Left lung (tissue), 10 donors: ENCODE measurements around the gene NDUFS7. TPM values are rescaled to one million over a fixed set of nuclear protein-coding genes. Genes with fewer than 3 reads are reported as not detected.
A peak's percentile ranks its signal among the peaks of the same experiment; 100 is the strongest.

Experiments used
- ATAC-seq: fragments of 200-7000 bp; cut with Tn5 transposase; one replicate; pipeline ENCODE4 v1.9.1; 2020; ENCODE audit warnings: moderate library complexity
- DNase-seq, 4 donors: peaks; one replicate each; pipeline ENCODE4 v3.0.0-alpha.2; 2013 to 2020
- H3K27ac ChIP-seq, 2 donors: fragments of 200-600 bp; sonication (generic) in 1 of 2; one replicate each; pipeline versions ENCODE4 v1.5.0 to v1.8.0; 2020 to 2021
- H3K27me3 ChIP-seq, 2 donors: fragments of 200-600 bp; sonication (generic) in 1 of 2; one replicate each; pipeline versions ENCODE4 v1.5.0 to v1.8.0; 2020 to 2021
- H3K36me3 ChIP-seq, 2 donors: fragments of 200-600 bp; sonication (generic) in 1 of 2; one replicate each; pipeline versions ENCODE4 v1.5.0 to v1.8.0; 2020 to 2021
- H3K4me1 ChIP-seq, 2 donors: fragments of 200-600 bp; one replicate each; pipeline ENCODE4 v1.8.0; 2021
- H3K4me3 ChIP-seq, 2 donors: fragments of 200-600 bp; sonication (generic) in 1 of 2; one replicate each; pipeline versions ENCODE4 v1.5.0 to v1.8.0; 2020 to 2021; ENCODE audit warnings: mild to moderate bottlenecking in 1 of 2
- H3K9me3 ChIP-seq, 2 donors: fragments of 200-600 bp; sonication (generic) in 1 of 2; one replicate each; pipeline versions ENCODE4 v1.5.0 to v1.8.0; 2020 to 2021
- intact Hi-C, 2 donors: fragments of 100-400 bp; cut with DNase I; formaldehyde crosslinking; loops; one replicate each; pipeline versions ENCODE4 v1.11.2 to v1.14.2; 2022
- polyA plus RNA-seq, 6 donors: library from polyadenylated mRNA; unstranded; fragments of 120-200 nt; gene quantifications; one replicate each; pipeline ENCODE4 v1.2.1, GENCODE V29; 2013; ENCODE audit not compliant: insufficient read length in 6 of 6
- total RNA-seq, 2 donors: library from RNA; stranded (reverse); fragmentation: NEBNext Ultra II Directional; extraction: Animal tissue kit (Norgen Biotek cat#: 25700); gene quantifications; one replicate each; pipeline ENCODE4 v1.2.1, GENCODE V29; 2021
- TF ChIP-seq, protein P1 (sequence below), 2 donors: fragments of 200-600 bp; sonication (generic) in 1 of 2; IDR thresholded peaks; one replicate each; pipeline versions ENCODE4 v1.5.0 to v1.8.0; 2021; ENCODE audit warnings: antibody characterized with exemption in 2 of 2
- donor health status: DM: no; HTN: yes; CAD: no.
- donor health status: DM: no; HTN: no; CAD: no.

NDUFS7 gene
- total and polyA plus RNA-seq, 8 donors: 30.3 to 85.4 (median 42.0) TPM

DNA sequence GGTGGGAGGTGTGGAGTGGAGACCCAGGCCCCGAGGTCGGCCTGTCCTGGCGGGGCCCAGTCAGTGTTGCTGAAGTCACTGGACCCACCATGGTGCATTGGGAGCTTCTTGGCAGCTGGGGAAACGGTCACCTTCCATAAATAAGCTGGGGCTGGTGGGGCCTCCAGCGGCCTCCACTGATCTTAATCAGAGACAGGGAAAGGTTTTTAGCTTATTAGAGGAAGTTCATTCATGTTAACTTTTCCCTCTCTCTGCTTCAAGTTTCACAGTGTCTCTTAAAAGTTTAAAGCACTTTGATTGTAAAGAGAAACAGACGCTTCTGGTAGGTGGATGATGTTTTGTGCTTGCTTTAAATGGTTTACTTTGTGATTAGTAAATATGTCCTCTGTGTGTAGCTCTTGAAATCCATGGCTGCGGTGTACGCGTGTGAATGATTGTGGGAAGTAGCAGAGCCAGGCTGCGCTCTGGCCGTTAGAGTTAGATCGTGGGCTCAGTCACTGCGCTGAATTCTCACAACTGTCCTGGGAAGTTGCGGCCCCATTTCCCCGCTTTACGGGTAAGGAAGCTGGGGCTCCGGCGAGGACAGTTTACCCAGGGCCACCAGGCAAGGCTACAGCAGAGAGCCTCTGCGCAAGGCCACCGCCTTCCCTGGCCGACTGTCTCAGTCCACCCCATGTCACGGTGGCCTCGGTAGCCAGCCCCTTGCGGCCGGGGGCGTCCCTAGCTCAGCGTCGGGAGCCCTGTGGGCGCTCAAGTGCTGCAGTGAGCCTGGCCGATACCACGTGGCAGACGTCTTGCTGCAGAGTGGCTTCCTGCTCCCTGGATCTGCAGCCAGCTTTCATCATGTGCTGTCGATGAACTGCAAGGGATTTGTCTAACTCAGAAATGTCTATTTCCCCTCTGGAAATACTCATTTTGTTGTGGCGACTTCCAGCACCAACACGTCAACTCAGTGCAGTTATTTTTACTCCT lies 16.5 kb upstream of the NDUFS7 start:
- H3K36me3 ChIP-seq: peaks cover 0 to 85% of the 10 kb centered on the region in 2 donors
- peak in 1 of 4 donors; percentile 33 for DNase-seq
- H3K4me3 ChIP-seq: no peak overlapping the region
- no peak overlapping the region for H3K27ac ChIP-seq
- TF ChIP-seq, protein P1, sequence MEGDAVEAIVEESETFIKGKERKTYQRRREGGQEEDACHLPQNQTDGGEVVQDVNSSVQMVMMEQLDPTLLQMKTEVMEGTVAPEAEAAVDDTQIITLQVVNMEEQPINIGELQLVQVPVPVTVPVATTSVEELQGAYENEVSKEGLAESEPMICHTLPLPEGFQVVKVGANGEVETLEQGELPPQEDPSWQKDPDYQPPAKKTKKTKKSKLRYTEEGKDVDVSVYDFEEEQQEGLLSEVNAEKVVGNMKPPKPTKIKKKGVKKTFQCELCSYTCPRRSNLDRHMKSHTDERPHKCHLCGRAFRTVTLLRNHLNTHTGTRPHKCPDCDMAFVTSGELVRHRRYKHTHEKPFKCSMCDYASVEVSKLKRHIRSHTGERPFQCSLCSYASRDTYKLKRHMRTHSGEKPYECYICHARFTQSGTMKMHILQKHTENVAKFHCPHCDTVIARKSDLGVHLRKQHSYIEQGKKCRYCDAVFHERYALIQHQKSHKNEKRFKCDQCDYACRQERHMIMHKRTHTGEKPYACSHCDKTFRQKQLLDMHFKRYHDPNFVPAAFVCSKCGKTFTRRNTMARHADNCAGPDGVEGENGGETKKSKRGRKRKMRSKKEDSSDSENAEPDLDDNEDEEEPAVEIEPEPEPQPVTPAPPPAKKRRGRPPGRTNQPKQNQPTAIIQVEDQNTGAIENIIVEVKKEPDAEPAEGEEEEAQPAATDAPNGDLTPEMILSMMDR (IDR thresholded peaks at IDR 0.05): no peak
- ATAC-seq: peak; percentile 31
- peaks cover 0 to 32% of the 10 kb centered on the region in 2 donors for H3K4me1 ChIP-seq
- intact Hi-C loops: no loop called here
- no peaks in the 10 kb centered on the region for H3K27me3 ChIP-seq
- no peaks in the 10 kb centered on the region for H3K9me3 ChIP-seq

DNA sequence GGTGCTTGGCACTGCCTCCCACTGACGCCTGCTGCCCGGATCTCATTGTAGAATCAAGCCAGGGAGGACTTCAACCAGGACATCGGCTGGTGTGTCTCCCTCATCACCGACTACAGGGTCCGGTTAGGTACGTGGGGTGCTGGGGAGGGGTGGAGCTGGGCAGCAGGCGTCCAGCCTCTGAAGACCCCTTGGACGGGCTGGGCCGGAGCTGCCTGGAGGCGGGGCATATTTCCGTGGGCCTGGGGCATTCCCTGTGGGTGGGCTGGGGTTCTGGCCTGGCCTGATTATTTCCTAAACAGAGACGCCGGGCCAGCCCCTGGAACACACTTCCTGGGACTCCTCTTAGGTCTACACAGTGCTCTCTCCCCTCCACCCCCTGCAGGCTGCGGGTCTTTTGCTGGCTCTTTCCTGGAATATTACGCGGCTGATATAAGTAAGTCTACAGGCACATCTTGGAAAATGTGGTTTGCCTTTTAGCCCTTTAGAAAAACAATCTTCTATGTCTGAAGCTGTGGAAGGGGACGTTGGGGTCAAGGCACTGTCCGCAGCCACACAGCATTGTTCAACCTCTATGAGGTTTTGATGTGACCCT lies 14.4 kb upstream of the NDUFS7 start:
- no peaks in the 10 kb centered on the region for H3K27me3 ChIP-seq
- DNase-seq: peak in 1 of 4 donors; percentile 64
- intact Hi-C loops: no loop called here
- H3K4me1 ChIP-seq: peaks cover 0 to 13% of the 10 kb centered on the region in 2 donors
- H3K4me3 ChIP-seq: no peak overlapping the region
- H3K9me3 ChIP-seq: no peaks in the 10 kb centered on the region
- H3K27ac ChIP-seq: no peak overlapping the region
- no peak for ATAC-seq
- peaks cover 0 to 89% of the 10 kb centered on the region in 2 donors for H3K36me3 ChIP-seq
- TF ChIP-seq, protein P1 (IDR thresholded peaks at IDR 0.05): no peak

DNA sequence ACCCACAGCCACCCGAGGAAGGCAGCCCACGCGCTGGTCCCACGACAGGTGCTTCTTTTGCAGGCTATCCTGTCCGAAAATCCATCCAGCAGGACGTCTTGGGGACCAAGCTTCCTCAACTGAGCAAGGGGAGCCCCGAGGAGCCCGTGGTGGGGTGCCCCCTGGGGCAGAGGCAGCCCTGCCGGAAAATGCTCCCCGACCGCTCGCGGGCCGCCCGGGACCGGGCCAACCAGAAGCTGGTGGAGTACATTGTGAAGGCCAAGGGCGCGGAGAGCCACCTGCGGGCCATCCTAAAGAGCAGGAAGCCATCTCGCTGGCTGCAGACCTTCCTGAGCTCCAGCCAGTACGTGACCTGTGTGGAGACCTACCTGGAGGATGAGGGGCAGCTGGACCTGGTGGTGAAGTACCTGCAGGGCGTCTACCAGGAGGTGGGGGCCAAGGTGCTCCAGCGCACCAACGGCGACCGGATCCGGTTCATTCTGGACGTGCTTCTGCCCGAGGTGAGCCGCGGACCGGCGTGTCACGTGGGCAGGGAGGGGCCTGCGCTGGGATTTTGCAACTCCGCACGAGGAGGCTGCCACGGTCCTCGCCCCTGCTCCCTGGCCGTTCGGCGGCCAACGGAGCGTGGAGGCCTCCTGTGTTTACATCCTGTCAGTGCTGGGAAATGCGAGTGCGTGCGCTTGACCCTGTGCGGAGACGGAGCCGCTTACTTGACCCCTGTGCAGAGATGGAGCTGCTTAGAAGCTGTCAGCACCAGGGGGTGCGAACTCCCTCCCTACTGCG lies 12.9 kb upstream of the NDUFS7 start:
- Histone ChIP-seq H3K9me3 (no peaks in the 10 kb centered on the region), H3K36me3 (peaks cover 0 to 80% of the 10 kb centered on the region in 2 donors), H3K4me1 (peaks cover 0 to 13% of the 10 kb centered on the region in 2 donors), H3K4me3 (no peak overlapping the region), H3K27me3 (no peaks in the 10 kb centered on the region), H3K27ac (no peak overlapping the region)
- intact Hi-C loops: no loop called here
- DNase-seq (no peak), ATAC-seq (no peak)
- TF ChIP-seq, protein P1 (IDR thresholded peaks at IDR 0.05): no peak

DNA sequence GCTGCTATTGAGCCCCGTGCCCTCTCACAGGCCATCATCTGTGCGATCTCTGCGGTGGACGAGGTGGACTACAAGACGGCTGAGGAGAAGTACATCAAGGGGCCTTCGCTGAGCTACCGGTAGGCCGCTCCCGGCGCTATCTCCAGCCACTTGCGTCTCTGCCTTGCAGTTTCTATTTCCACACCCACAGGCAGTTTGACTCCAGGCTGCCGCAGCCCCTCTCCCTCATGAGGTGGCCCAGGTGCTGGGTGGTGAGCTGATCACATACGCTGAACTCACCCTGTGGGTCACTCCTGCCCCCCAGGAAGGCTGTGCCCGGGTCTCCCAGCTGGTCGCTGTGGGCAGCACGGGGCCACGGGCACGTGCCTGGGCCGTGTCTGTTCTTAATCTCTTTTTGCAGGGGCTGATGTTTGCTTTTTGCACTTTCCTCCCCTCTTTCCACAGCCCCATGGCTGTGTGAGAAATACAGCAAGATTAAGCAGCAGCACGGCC lies 10.6 kb upstream of the NDUFS7 start:
- DNase-seq (peak in 1 of 4 donors; percentile 57), ATAC-seq (no peak)
- Histone ChIP-seq H3K4me3 (no peak overlapping the region), H3K9me3 (no peaks in the 10 kb centered on the region), H3K4me1 (peaks cover 0 to 1% of the 10 kb centered on the region in 2 donors), H3K27ac (no peak overlapping the region), H3K27me3 (no peaks in the 10 kb centered on the region), H3K36me3 (peaks cover 0 to 76% of the 10 kb centered on the region in 2 donors)
- TF ChIP-seq, protein P1 (IDR thresholded peaks at IDR 0.05): no peak
- intact Hi-C loops: no loop called here
